ENCODE results near the gene HIF3A.
"Not testable (repeated sequence)": the region's sequence is repeated elsewhere in the genome, so short reads cannot be mapped to it uniquely, and the experiment has no call there.

Gene HIF3A

GRCh38 chr19:46296722-46297461 is at the start of gene HIF3A:
HIF3A (plus strand) TSS chr19:46297042; CDS start chr19:46297077, 35 bp downstream.
- no peak for DNase-seq

GRCh38 chr19:46250076-46250735 is 46.6 kb upstream of the HIF3A start:
- DNase-seq = no peak

GRCh38 chr19:46251416-46251815 is 45.4 kb upstream of the HIF3A start:
- no peak for DNase-seq

- DNase-seq = no peak
Observed at GRCh38 chr19:46254776-46255175, 42.1 kb upstream of the HIF3A start.

GRCh38 chr19:46256855-46257254 is 40.0 kb upstream of the HIF3A start:
- DNase-seq = no peak

GRCh38 chr19:46261501-46261900 is 35.3 kb upstream of the HIF3A start:
- DNase-seq = not testable (repeated sequence)

- peak; percentile 24 to 65 for DNase-seq
Observed at GRCh38 chr19:46262684-46263296, 34.1 kb upstream of the HIF3A start.

- DNase-seq = not testable (repeated sequence)
Observed at GRCh38 chr19:46264801-46265200, 32.0 kb upstream of the HIF3A start.

GRCh38 chr19:46265217-46265828 is 31.5 kb upstream of the HIF3A start:
- peak; percentile 63 to 78 for DNase-seq

- peak in 1 of 2 donors; percentile 28 for DNase-seq
Observed at GRCh38 chr19:46269101-46269500, 27.7 kb upstream of the HIF3A start.

- no peak for DNase-seq
Observed at GRCh38 chr19:46270521-46271256, 26.2 kb upstream of the HIF3A start.

GRCh38 chr19:46271481-46272197 is 25.2 kb upstream of the HIF3A start:
- no peak for DNase-seq

- not testable (repeated sequence) for DNase-seq
Observed at GRCh38 chr19:46273931-46274330, 22.9 kb upstream of the HIF3A start.

GRCh38 chr19:46279177-46279576 is 17.7 kb upstream of the HIF3A start:
- DNase-seq = no peak

- DNase-seq = no peak
Observed at GRCh38 chr19:46283771-46284170, 13.1 kb upstream of the HIF3A start.

- DNase-seq = no peak
Observed at GRCh38 chr19:46284635-46285034, 12.2 kb upstream of the HIF3A start.

- DNase-seq = no peak
Observed at GRCh38 chr19:46287585-46287984, 9.3 kb upstream of the HIF3A start.

- no peak for DNase-seq
Observed at GRCh38 chr19:46288896-46289588, 7.8 kb upstream of the HIF3A start.

- DNase-seq = no peak
Observed at GRCh38 chr19:46289724-46290619, 6.9 kb upstream of the HIF3A start.

GRCh38 chr19:46291829-46292228 is 5.0 kb upstream of the HIF3A start:
- no peak for DNase-seq

Data from CD4-positive, alpha-beta T cell treated with Interferon alpha-2 for 1 hour (primary cell).